ENCODE data around the gene DNAJC30. TPM values are rescaled to one million over a fixed set of nuclear protein-coding genes. Genes with fewer than 3 reads are reported as not detected.

The DNAJC30 gene
- total and polyA plus RNA-seq, 8 donors, result 7.2 to 10.4 (median 9.9) TPM

GRCh38 chr7:73645643-73646174, 37.5 kb downstream of the DNAJC30 start:
- Histone ChIP-seq H3K36me3 (no peaks in the 10 kb centered on the region), H3K27ac (no peak overlapping the region), H3K27me3 (peaks cover 18 to 83% of the 10 kb centered on the region in 2 donors), H3K9me3 (peaks cover 0 to 14% of the 10 kb centered on the region in 2 donors), H3K4me3 (no peak overlapping the region), H3K4me1 (peaks cover 0 to 8% of the 10 kb centered on the region in 2 donors)
- DNase-seq (no peak), ATAC-seq (no peak)
- intact Hi-C loops (cut with DNase I), result no loop called here
- TF ChIP-seq CTCF (IDR thresholded peaks at IDR 0.05), result no peak

GRCh38 chr7:73644688-73645286, 38.5 kb downstream of the DNAJC30 start:
- no peak overlapping the region for H3K4me3 ChIP-seq
- ATAC-seq (no peak), DNase-seq (no peak)
- peaks cover 18 to 74% of the 10 kb centered on the region in 2 donors for H3K27me3 ChIP-seq
- H3K27ac ChIP-seq, result no peak overlapping the region
- TF ChIP-seq CTCF (IDR thresholded peaks at IDR 0.05), result no peak
- peaks cover 0 to 15% of the 10 kb centered on the region in 2 donors for H3K9me3 ChIP-seq
- peaks cover 0 to 8% of the 10 kb centered on the region in 2 donors for H3K4me1 ChIP-seq
- intact Hi-C loops (cut with DNase I), result no loop called here
- H3K36me3 ChIP-seq, result no peaks in the 10 kb centered on the region

GRCh38 chr7:73642834-73643233, 40.4 kb downstream of the DNAJC30 start:
- H3K4me1 ChIP-seq, result peaks cover 0 to 4% of the 10 kb centered on the region in 2 donors
- H3K9me3 ChIP-seq, result peaks cover 0 to 15% of the 10 kb centered on the region in 2 donors
- TF ChIP-seq CTCF (IDR thresholded peaks at IDR 0.05), result no peak
- H3K27me3 ChIP-seq, result peaks cover 12 to 54% of the 10 kb centered on the region in 2 donors
- ATAC-seq, result no peak
- no peak overlapping the region for H3K27ac ChIP-seq
- no peak overlapping the region for H3K4me3 ChIP-seq
- intact Hi-C loops (cut with DNase I), result no loop called here
- H3K36me3 ChIP-seq, result no peaks in the 10 kb centered on the region
- DNase-seq, result no peak

GRCh38 chr7:73638911-73639310, 44.3 kb downstream of the DNAJC30 start:
- DNase-seq (no peak), ATAC-seq (no peak)
- no peak for TF ChIP-seq CTCF (IDR thresholded peaks at IDR 0.05)
- intact Hi-C loops (cut with DNase I), result no loop called here
- H3K4me1 ChIP-seq, result no peaks in the 10 kb centered on the region
- no peak overlapping the region for H3K27ac ChIP-seq
- H3K9me3 ChIP-seq, result peaks cover 0 to 15% of the 10 kb centered on the region in 2 donors
- H3K36me3 ChIP-seq, result no peaks in the 10 kb centered on the region
- H3K27me3 ChIP-seq, result peaks cover 0 to 32% of the 10 kb centered on the region in 2 donors
- no peak overlapping the region for H3K4me3 ChIP-seq

GRCh38 chr7:73635428-73636200, 47.6 kb downstream of the DNAJC30 start:
- no peak for TF ChIP-seq CTCF (IDR thresholded peaks at IDR 0.05)
- H3K4me3 ChIP-seq, result no peak overlapping the region
- H3K27ac ChIP-seq, result no peak overlapping the region
- intact Hi-C loops (cut with DNase I), result no loop called here
- H3K36me3 ChIP-seq, result no peaks in the 10 kb centered on the region
- DNase-seq, result no peak
- H3K4me1 ChIP-seq, result no peaks in the 10 kb centered on the region
- H3K27me3 ChIP-seq, result peaks cover 0 to 40% of the 10 kb centered on the region in 2 donors
- H3K9me3 ChIP-seq, result peaks cover 0 to under 1% of the 10 kb centered on the region in 2 donors
- ATAC-seq, result no peak
